ENCODE measurements around the gene TTC6.
A peak's percentile ranks its signal among the peaks of the same experiment; 100 is the strongest.

Gene TTC6

GRCh38 chr14:37585971-37586796, 9.2 kb upstream of the TTC6 start:
- no peak for DNase-seq (ENCODE audit: low spot score)

GRCh38 chr14:37586797-37587130, 8.7 kb upstream of the TTC6 start:
- DNase-seq (ENCODE audit: low spot score), result no peak

- no peak for DNase-seq (ENCODE audit: low spot score)
These were observed 8.2 kb upstream of the TTC6 start for GRCh38 chr14:37587131-37587803.

- peak; percentile 41 for DNase-seq (ENCODE audit: low spot score)
These were observed 7.4 kb upstream of the TTC6 start for GRCh38 chr14:37587881-37588666.

- no peak for DNase-seq (ENCODE audit: low spot score)
These were observed 6.8 kb upstream of the TTC6 start for GRCh38 chr14:37588667-37588955.

- peak; percentile 41 for DNase-seq (ENCODE audit: low spot score)
These were observed 6.3 kb upstream of the TTC6 start for GRCh38 chr14:37588956-37589714.

GRCh38 chr14:37589715-37590427, 5.6 kb upstream of the TTC6 start:
- no peak for DNase-seq (ENCODE audit: low spot score)

- DNase-seq (ENCODE audit: low spot score), result no peak
These were observed 4.8 kb upstream of the TTC6 start for GRCh38 chr14:37590428-37591139.

GRCh38 chr14:37591311-37591940, 4.0 kb upstream of the TTC6 start:
- peak; percentile 47 for DNase-seq (ENCODE audit: low spot score)

GRCh38 chr14:37591941-37592481, 3.4 kb upstream of the TTC6 start:
- DNase-seq (ENCODE audit: low spot score), result no peak

- DNase-seq (ENCODE audit: low spot score), result no peak
These were observed 2.7 kb upstream of the TTC6 start for GRCh38 chr14:37592482-37593408.

GRCh38 chr14:37593511-37594237, 1.8 kb upstream of the TTC6 start:
- no peak for DNase-seq (ENCODE audit: low spot score)

- DNase-seq (ENCODE audit: low spot score), result peak; percentile 85
These were observed 1.0 kb upstream of the TTC6 start for GRCh38 chr14:37594238-37594970.

GRCh38 chr14:37595809-37596621, 586 bp downstream of the TTC6 start:
- peak; percentile 91 for DNase-seq (ENCODE audit: low spot score)

- DNase-seq (ENCODE audit: low spot score), result no peak
These were observed 1.5 kb downstream of the TTC6 start for GRCh38 chr14:37596790-37597472.

- no peak for DNase-seq (ENCODE audit: low spot score)
These were observed 2.1 kb downstream of the TTC6 start for GRCh38 chr14:37597538-37597913.

All from LoVo (cell line).